BJ (cell line): ENCODE data around the gene GPR34. TPM values are rescaled to one million over a fixed set of nuclear protein-coding genes. Genes with fewer than 3 reads are reported as not detected.

ENCODE experiments used
- CTCF ChIA-PET: fragments of 350-600 bp; formaldehyde crosslinking; extraction: SDS; loops from one replicate; lab custom pipeline; 2021; ENCODE audit warnings: antibody characterized with exemption, inconsistent platforms; lab: Yijun Ruan, JAX
- POLR2A ChIA-PET: fragments of 300-600 bp; sonication (Branson Sonifier 250); formaldehyde crosslinking; extraction: SDS; loops from one replicate; lab custom pipeline; 2021; ENCODE audit warnings: antibody characterized with exemption; lab: Charles Lee
- DNase-seq: peaks from one replicate; pipeline ENCODE4 v3.0.0-alpha.2; 2011; ENCODE audit warnings: low read depth
- H3K27me3 ChIP-seq: 2 replicates; pipeline ENCODE4 v1.6.0; 2011; ENCODE audit warnings: low read length; ENCODE audit not compliant: control insufficient read depth, insufficient read depth
- H3K36me3 ChIP-seq: 2 replicates; pipeline ENCODE4 v1.5.1; 2011; ENCODE audit warnings: low read length; ENCODE audit not compliant: control insufficient read depth, insufficient read depth
- H3K4me3 ChIP-seq: 2 replicates; pipeline ENCODE4 v1.5.1; 2011; ENCODE audit warnings: low read depth, mild to moderate bottlenecking, control low read depth, low read length
- CTCF ChIP-seq: IDR thresholded peaks from 2 replicates; pipeline ENCODE4 v1.5.1; 2011; ENCODE audit warnings: low read depth, mild to moderate bottlenecking, control low read depth, inconsistent platforms, low read length, moderate library complexity; ENCODE audit not compliant: insufficient read depth
- polyA plus RNA-seq: library from polyadenylated mRNA; depleted of rRNA; stranded (reverse); fragments of >200 nt; gene quantifications from 2 replicates; pipeline ENCODE4 v1.2.3, GENCODE V29; 2011

GPR34 gene
- polyA plus RNA-seq, 1 experiment, result not detected

GRCh38 chrX:41684940-41685339 is 3.8 kb upstream of the GPR34 start:
- H3K36me3 ChIP-seq, result no peaks in the 10 kb centered on the region
- POLR2A ChIA-PET, result no interaction called here
- CTCF ChIA-PET, result interaction anchor here (0.6 kb wide), 1 partner anchor 418 kb away, joined by 3 read pairs; no protein-coding TSS in a partner anchor
- H3K4me3 ChIP-seq, result no peak overlapping the region
- no peak for DNase-seq
- no peaks in the 10 kb centered on the region for H3K27me3 ChIP-seq
- TF ChIP-seq CTCF, result no peak

GRCh38 chrX:41686788-41687187 is 2.0 kb upstream of the GPR34 start:
- CTCF ChIA-PET, result no interaction called here
- Histone ChIP-seq H3K27me3 (no peaks in the 10 kb centered on the region), H3K4me3 (no peak overlapping the region), H3K36me3 (no peaks in the 10 kb centered on the region)
- POLR2A ChIA-PET, result no interaction called here
- no peak for TF ChIP-seq CTCF
- no peak for DNase-seq

GRCh38 chrX:41688156-41688555 is 617 bp upstream of the GPR34 start:
- Histone ChIP-seq H3K36me3 (no peaks in the 10 kb centered on the region), H3K27me3 (no peaks in the 10 kb centered on the region), H3K4me3 (no peak overlapping the region)
- POLR2A ChIA-PET, result no interaction called here
- no peak for DNase-seq
- no peak for TF ChIP-seq CTCF
- CTCF ChIA-PET, result no interaction called here

DNA sequence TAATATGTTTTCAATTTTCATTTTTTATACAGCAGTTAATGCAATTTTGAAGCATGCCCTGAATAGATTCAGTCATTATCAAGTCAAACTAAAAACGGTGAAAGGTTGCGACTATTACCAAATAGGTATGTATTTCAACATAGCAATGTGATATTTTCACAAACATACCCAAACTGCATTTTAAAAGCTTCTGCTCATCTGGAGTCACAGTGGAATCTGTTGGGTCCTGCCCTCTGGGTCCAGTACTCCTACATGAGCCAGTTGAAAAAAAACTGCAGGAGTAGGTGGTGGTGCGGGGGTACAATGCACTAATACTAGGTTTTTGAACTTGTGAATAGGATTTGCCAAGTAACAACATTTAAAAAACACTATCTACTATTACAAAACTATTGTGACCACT is 938 bp downstream of the GPR34 start:
- Histone ChIP-seq H3K27me3 (no peaks in the 10 kb centered on the region), H3K36me3 (no peaks in the 10 kb centered on the region), H3K4me3 (no peak overlapping the region)
- ChIA-PET POLR2A (no interaction called here), CTCF (no interaction called here)
- no peak for DNase-seq
- TF ChIP-seq CTCF, result no peak

GRCh38 chrX:41692162-41692749 is 3.5 kb downstream of the GPR34 start:
- ChIA-PET POLR2A (no interaction called here), CTCF (no interaction called here)
- no peak for TF ChIP-seq CTCF
- no peak for DNase-seq
- H3K36me3 ChIP-seq, result no peaks in the 10 kb centered on the region
- H3K27me3 ChIP-seq, result no peaks in the 10 kb centered on the region
- H3K4me3 ChIP-seq, result no peak overlapping the region
